Fibroblast of lung (primary cell): ENCODE data around the gene FAM168B. TPM values are rescaled to one million over a fixed set of nuclear protein-coding genes. Genes with fewer than 3 reads are reported as not detected.

Experiments used
- DNase-seq, 2 donors: peaks; one replicate each; pipeline versions ENCODE4 v3.0.0 to v3.0.0-alpha.2; 2010; ENCODE audit warnings: low read depth in 2 of 2
- H2AFZ ChIP-seq: 2 replicates; pipeline ENCODE4 v1.5.1; 2012; ENCODE audit warnings: low read length, control low read depth, inconsistent platforms
- H3K27ac ChIP-seq: 2 replicates; pipeline ENCODE4 v1.5.1; 2011; ENCODE audit warnings: low read length, control low read depth; ENCODE audit not compliant: insufficient read depth
- H3K27me3 ChIP-seq: 2 replicates; pipeline ENCODE4 v1.5.1; 2011; ENCODE audit warnings: mild to moderate bottlenecking, low read length; ENCODE audit not compliant: control insufficient read depth, insufficient read depth
- H3K36me3 ChIP-seq: 2 replicates; pipeline ENCODE4 v1.5.1; 2011; ENCODE audit warnings: low read length; ENCODE audit not compliant: control insufficient read depth, insufficient read depth
- H3K4me1 ChIP-seq: 2 replicates; pipeline ENCODE4 v1.5.1; 2011; ENCODE audit warnings: low read length; ENCODE audit not compliant: control insufficient read depth, insufficient read depth; ENCODE audit errors: extremely low read depth
- H3K4me2 ChIP-seq: 2 replicates; pipeline ENCODE4 v1.5.1; 2011; ENCODE audit warnings: low read length, control low read depth; ENCODE audit not compliant: insufficient read depth; ENCODE audit errors: extremely low read depth
- H3K4me3 ChIP-seq, 4 experiments: fragments of 200-600 bp in 1 of 4; sonication (generic) in 1 of 4; replicated peaks in 1 of 4; 2 replicates each; pipeline ENCODE4 v1.5.1; 2011 to 2016; ENCODE audit warnings: low read length in 4 of 4, low read depth in 3 of 4, mild to moderate bottlenecking in 3 of 4, control low read depth in 2 of 4, inconsistent platforms in 1 of 4, mixed read lengths in 1 of 4; ENCODE audit not compliant: insufficient read depth in 1 of 4; ENCODE audit errors: control extremely low read depth in 1 of 4
- H3K79me2 ChIP-seq: 2 replicates; pipeline ENCODE4 v1.5.1; 2012; ENCODE audit warnings: mild to moderate bottlenecking, low read length, inconsistent platforms; ENCODE audit not compliant: control insufficient read depth, insufficient read depth
- H3K9ac ChIP-seq: 2 replicates; pipeline ENCODE4 v1.5.1; 2011; ENCODE audit warnings: mild to moderate bottlenecking, low read length, control low read depth; ENCODE audit not compliant: insufficient read depth
- H3K9me3 ChIP-seq: 2 replicates; pipeline ENCODE4 v1.5.1; 2012; ENCODE audit warnings: low read depth, low read length; ENCODE audit not compliant: control insufficient read depth, insufficient read depth
- H4K20me1 ChIP-seq: 2 replicates; pipeline ENCODE4 v1.5.1; 2011; ENCODE audit warnings: low read length; ENCODE audit not compliant: control insufficient read depth, insufficient read depth; ENCODE audit errors: extremely low read depth
- CTCF ChIP-seq, 2 donors: IDR thresholded peaks in 1 of 2; conservative IDR thresholded peaks in 1 of 2; 1 replicate in 1 of 2; 2 replicates in 1 of 2; pipeline ENCODE4 v1.5.1; 2011 to 2012; ENCODE audit warnings: low read length in 2 of 2, control low read depth in 1 of 2, inconsistent platforms in 1 of 2, low read depth in 1 of 2, mild to moderate bottlenecking in 1 of 2
- EZH2 ChIP-seq: IDR thresholded peaks from 2 replicates; pipeline ENCODE4 v1.5.1; 2012; ENCODE audit warnings: low read length, control low read depth, mild to moderate bottlenecking; ENCODE audit errors: missing control alignments
- polyA plus RNA-seq, 2 donors: library from polyadenylated mRNA; depleted of rRNA in 1 of 2; stranded (reverse) in 1 of 2; unstranded in 1 of 2; fragments of >200 nt; gene quantifications; 2 replicates each; pipeline ENCODE4 v1.2.1, GENCODE V29; 2011 to 2012; ENCODE audit warnings: missing spikeins in 1 of 2
- total RNA-seq: library from RNA; depleted of rRNA; stranded (reverse); fragments of >200 nt; gene quantifications from 2 replicates; pipeline ENCODE4 v1.2.1, GENCODE V29; 2014

Gene FAM168B
- total and polyA plus RNA-seq, 2 donors (not counting 1 experiment from before 2014, with no cell fraction given): 71.2 to 87.8 TPM

- TF ChIP-seq EZH2 (no peak), CTCF (conservative IDR thresholded peaks at IDR 0.05 in 1 of 2, IDR thresholded peaks at IDR 0.05 in 1 of 2; ENCODE audit: low read depth in 1 of 2, low read length in 2 of 2) (peak in 1 of 2 donors; percentile 30)
- H3K4me1 ChIP-seq: peaks cover 9% of the 10 kb centered on the region
- H3K4me3 ChIP-seq: peak within 1 kb of the TSS; percentile 74 to 97 (median 90)
- H3K27me3 ChIP-seq: no peaks in the 10 kb centered on the region
- H3K79me2 ChIP-seq: peaks cover 51% of the 10 kb centered on the region
- peak within 1 kb of the TSS; percentile 82 for H2AFZ ChIP-seq
- H3K4me2 ChIP-seq: peak within 1 kb of the TSS; percentile 98
- peak; percentile 83 to 88 for DNase-seq
- no peaks in the 10 kb centered on the region for H3K36me3 ChIP-seq
- H3K9ac ChIP-seq: peak within 1 kb of the TSS; percentile 93
- H3K9me3 ChIP-seq: no peaks in the 10 kb centered on the region
- H3K27ac ChIP-seq: peak within 1 kb of the TSS; percentile 85
- no peaks in the 10 kb centered on the region for H4K20me1 ChIP-seq
Measured at GRCh38 chr2:131105156-131105949, 12.1 kb upstream of the FAM168B start, which contains the start of gene PLEKHB2. Gene PLEKHB2, plus strand, starts transcription at chr2:131105336. Its CDS starts 15,606 bp downstream, at chr2:131120942.

GRCh38 chr2:131104487-131105155 is 11.4 kb upstream of the FAM168B start:
- peaks cover 9% of the 10 kb centered on the region for H3K4me1 ChIP-seq
- DNase-seq: peak; percentile 65 to 85
- H3K4me3 ChIP-seq: peak overlapping the region; percentile 74 to 97 (median 90)
- no peaks in the 10 kb centered on the region for H4K20me1 ChIP-seq
- TF ChIP-seq CTCF (conservative IDR thresholded peaks at IDR 0.05 in 1 of 2, IDR thresholded peaks at IDR 0.05 in 1 of 2; ENCODE audit: low read depth in 1 of 2, low read length in 2 of 2): no peak
- TF ChIP-seq EZH2: no peak
- peak overlapping the region; percentile 85 for H3K27ac ChIP-seq
- peak overlapping the region; percentile 93 for H3K9ac ChIP-seq
- peak overlapping the region; percentile 98 for H3K4me2 ChIP-seq
- H2AFZ ChIP-seq: peak overlapping the region; percentile 82
- no peaks in the 10 kb centered on the region for H3K36me3 ChIP-seq
- H3K9me3 ChIP-seq: no peaks in the 10 kb centered on the region
- no peaks in the 10 kb centered on the region for H3K27me3 ChIP-seq
- H3K79me2 ChIP-seq: peaks cover 43% of the 10 kb centered on the region

GRCh38 chr2:131103165-131103564 is 9.9 kb upstream of the FAM168B start:
- H3K27me3 ChIP-seq: no peaks in the 10 kb centered on the region
- no peak for DNase-seq
- no peaks in the 10 kb centered on the region for H3K9me3 ChIP-seq
- H3K27ac ChIP-seq: no peak overlapping the region
- H3K4me1 ChIP-seq: peaks cover 9% of the 10 kb centered on the region
- H2AFZ ChIP-seq: no peak overlapping the region
- H3K9ac ChIP-seq: no peak overlapping the region
- peaks cover 29% of the 10 kb centered on the region for H3K79me2 ChIP-seq
- TF ChIP-seq CTCF (conservative IDR thresholded peaks at IDR 0.05 in 1 of 2, IDR thresholded peaks at IDR 0.05 in 1 of 2; ENCODE audit: low read depth in 1 of 2, low read length in 2 of 2) (no peak), EZH2 (no peak)
- H3K4me2 ChIP-seq: no peak overlapping the region
- no peaks in the 10 kb centered on the region for H3K36me3 ChIP-seq
- H4K20me1 ChIP-seq: no peaks in the 10 kb centered on the region
- H3K4me3 ChIP-seq: no peak overlapping the region
